Measurements from ENCODE around the gene CENPV.

CENPV gene

DNA sequence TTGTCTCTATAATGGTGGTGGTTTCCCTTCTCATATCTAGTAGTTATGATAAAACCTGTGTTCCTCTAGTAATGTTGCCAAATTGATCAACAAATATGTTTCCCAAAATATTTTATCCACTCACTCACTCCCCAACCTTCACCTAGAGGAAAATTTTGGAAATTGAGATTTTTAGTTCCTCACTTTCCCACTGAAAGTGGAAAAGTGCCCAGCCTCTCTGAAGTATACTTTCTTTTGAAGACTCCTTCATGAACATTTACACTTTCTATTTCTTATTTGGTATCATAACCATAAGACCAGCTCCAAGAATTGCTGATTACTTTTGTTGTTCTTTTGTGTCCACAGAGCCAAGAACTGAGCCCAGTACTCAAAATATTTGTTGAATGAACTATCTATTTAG lies 5.1 kb upstream of the CENPV start:
- no peak for DNase-seq

- no peak for DNase-seq
These were observed 1.3 kb upstream of the CENPV start for GRCh38 chr17:16354585-16354984.

DNA sequence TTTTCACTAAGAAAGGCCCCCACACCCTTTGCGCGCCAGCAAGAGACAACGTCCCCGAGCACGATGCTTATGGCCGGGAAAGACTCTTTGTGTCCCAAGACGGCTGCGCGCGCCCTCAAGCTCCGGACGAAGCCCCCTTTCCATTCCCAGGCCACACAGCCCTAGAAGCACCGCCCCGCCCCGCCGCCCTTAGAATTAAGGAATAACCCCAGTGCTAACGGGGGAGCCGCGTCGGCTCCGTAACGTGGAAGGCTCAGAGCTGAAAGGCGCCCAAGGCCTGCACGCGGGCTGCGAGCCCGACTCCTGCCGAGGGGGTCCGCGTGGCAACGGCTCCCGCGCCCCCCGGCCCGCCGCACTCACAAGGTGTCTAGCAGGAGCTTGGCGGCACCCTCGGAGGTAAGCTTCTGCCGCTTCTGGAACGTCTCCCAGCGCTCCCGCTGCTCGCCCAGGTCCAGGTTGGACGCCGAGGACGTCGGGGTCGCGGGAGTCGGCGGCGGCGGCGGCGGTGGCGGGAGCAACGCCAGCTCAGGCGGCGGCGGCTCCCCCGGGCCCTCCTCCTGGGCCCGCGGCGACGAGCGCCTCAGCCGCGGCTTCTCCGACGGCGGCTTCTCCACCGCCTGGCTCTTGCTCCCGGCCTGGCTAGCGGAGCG lies 477 bp downstream of the CENPV start:
- DNase-seq, result no peak

DNA sequence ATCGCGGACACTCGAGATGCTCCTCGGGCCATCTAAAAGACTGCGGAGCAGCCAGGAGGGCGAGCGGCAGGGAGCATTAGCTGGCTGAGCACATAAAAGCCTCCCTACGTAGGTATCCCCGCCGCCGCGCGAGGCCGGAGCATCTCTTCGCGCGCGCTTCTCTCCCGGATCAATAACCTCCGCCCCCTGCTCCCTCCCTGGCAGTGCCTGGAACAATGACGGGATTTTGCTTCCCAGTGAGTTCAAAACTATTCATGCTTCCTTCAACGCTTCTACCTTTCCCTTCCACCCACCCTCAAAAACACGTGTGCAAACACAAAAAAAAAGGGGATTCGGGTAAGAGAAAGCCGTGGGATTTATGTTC lies 984 bp downstream of the CENPV start:
- DNase-seq, result peak; percentile 2

GRCh38 chr17:16351831-16352230 lies 1.4 kb downstream of the CENPV start:
- DNase-seq, result no peak

- no peak for DNase-seq
These were observed 3.8 kb downstream of the CENPV start for GRCh38 chr17:16349431-16349830.

- no peak for DNase-seq
These were observed 4.7 kb downstream of the CENPV start for GRCh38 chr17:16348586-16348985.

- no peak for DNase-seq
These were observed 6.5 kb downstream of the CENPV start for GRCh38 chr17:16346721-16347271.

- DNase-seq, result no peak
These were observed 7.7 kb downstream of the CENPV start for GRCh38 chr17:16345565-16345964.

GRCh38 chr17:16343569-16343968 lies 9.7 kb downstream of the CENPV start:
- no peak for DNase-seq

- DNase-seq, result no peak
These were observed 10.3 kb downstream of the CENPV start for GRCh38 chr17:16342979-16343378.

GRCh38 chr17:16339959-16340358 lies 13.3 kb downstream of the CENPV start:
- DNase-seq, result no peak

DNA sequence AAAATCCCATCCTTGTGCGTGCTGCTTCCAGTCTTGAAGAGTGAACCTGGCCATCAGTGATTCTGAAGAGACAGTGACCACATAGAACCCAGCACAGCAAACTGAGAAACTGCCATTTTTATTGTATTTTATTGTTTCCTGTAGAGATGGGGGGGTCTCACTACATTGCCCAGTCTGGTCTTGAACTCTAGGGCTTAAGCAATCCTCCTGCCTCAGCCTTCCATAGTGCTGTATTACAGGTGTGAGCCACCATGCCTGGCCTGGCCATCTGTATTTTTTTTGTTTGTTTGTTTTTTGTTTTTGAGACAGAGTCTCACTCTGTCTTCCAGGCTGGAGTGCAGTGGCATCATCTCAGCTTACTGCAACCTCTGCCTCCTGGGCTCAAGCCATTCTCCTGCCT lies 13.9 kb downstream of the CENPV start:
- no peak for DNase-seq

DNA sequence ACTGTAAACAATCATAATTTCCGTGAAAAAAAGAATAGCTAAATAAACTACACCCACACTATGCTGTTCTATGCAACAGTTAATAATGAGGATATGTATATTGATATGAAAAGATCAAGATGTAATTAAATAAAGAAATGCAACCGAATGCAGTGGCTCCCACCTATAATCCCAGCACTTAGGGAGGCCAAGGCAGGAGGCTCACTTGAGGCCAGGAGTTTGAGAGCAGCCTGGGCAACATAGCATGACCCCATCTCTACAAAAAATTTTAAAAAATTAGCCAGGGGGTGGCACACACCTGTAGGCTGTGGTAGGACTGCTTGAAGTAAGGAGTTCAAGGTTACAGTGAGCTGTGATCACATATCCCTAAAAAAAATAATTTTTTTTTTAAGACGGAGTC lies 14.9 kb downstream of the CENPV start:
- DNase-seq, result no peak

DNA sequence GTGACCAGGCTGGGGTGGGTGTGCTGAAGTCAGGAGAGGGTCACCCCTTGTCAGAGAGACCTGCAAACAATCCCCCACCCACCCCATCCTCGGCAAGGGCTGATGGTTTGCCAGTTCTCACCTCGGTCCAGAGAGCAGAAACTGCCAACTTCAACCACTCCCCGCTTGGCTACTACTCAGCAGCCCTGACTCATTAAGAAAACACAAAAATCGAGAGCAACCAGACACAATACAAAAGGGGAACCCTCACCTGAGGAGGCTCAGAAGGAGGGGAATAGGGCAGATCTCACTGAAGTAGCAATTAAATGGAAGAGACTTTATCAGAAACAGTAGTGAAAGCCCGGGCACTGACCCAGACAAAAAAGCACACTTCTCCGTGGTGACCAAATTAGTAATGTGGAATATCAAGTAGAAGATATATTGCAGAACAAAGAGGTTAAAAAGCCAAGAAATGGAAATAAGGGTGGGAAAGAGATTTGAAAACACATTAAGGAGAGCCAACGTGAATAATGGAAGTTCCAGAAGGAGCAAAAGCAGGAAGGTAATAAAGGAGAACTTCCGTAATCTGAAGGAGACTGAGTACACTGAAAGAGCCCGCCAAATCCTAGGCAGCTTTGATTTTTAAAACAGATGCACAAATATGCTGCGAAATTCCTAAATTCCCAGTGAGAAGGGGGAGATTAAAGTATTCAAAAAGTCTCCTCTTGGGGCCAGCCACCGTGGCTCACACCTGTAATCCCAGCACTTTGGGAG lies 23.6 kb downstream of the CENPV start:
- DNase-seq, result no peak

GRCh38 chr17:16328997-16329396 lies 24.3 kb downstream of the CENPV start:
- no peak for DNase-seq

DNA sequence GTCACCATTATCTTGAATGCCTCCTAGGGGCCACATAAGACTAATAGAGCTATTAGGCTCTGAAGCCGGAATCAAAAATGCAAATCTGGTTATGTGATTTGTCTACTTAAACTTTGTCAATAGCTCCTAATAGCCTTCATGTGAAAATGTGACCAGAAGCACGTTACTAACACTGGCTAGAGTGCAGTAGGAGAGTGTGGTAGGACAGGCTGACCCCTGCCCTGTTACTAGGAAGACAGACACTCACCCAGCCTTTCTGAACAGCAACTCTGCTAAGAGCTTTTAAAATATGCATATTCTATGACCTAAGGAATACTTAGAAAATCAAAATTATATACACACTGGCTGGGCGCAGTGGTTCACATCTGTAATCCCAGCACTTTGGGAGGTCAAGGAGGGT lies 26.3 kb downstream of the CENPV start:
- no peak for DNase-seq

DNA sequence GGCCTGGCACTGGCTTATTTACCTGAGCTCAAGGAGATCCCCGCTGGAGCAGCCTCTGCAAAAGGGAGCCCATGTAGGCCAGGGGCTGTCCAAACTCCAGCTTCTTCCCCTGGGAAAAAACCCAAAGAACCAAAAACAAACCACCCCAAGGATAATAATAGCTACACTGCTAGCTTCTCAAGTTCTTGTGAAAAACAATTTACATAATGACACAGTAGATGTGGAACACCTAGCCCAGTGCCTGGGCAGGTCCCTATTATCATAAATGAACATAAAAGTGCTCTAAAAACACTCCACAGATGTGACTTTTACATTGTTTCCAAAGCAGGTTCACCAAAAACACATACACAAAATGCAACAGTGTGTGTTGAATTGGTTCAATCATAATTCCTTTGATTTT lies 27.3 kb downstream of the CENPV start:
- DNase-seq, result no peak

- DNase-seq, result no peak
These were observed 30.6 kb downstream of the CENPV start for GRCh38 chr17:16322636-16323035.

DNA sequence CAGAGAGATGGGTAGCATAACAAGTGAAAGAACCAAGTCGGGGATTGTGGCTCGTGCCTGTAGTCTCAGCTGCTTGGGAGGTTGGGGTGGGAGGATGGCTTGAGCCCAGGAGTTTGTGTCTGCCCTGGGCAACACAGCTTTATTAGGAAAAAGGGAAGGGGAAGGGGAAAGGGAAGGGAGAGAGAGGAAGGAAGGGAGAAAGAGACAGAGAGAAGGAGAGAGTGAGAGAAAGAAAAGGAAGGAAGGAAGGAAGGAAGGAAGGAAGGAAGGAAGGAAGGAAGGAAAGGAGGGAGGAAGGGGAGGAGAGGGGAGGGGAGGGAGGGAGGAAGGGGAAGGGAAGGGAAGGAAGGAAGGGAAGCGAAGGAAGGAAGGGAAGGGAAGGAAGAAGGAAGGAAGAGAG lies 33.3 kb downstream of the CENPV start:
- DNase-seq, result no peak

- no peak for DNase-seq
These were observed 38.4 kb downstream of the CENPV start for GRCh38 chr17:16314859-16315258.

GRCh38 chr17:16314189-16314588 lies 39.1 kb downstream of the CENPV start:
- no peak for DNase-seq

DNA sequence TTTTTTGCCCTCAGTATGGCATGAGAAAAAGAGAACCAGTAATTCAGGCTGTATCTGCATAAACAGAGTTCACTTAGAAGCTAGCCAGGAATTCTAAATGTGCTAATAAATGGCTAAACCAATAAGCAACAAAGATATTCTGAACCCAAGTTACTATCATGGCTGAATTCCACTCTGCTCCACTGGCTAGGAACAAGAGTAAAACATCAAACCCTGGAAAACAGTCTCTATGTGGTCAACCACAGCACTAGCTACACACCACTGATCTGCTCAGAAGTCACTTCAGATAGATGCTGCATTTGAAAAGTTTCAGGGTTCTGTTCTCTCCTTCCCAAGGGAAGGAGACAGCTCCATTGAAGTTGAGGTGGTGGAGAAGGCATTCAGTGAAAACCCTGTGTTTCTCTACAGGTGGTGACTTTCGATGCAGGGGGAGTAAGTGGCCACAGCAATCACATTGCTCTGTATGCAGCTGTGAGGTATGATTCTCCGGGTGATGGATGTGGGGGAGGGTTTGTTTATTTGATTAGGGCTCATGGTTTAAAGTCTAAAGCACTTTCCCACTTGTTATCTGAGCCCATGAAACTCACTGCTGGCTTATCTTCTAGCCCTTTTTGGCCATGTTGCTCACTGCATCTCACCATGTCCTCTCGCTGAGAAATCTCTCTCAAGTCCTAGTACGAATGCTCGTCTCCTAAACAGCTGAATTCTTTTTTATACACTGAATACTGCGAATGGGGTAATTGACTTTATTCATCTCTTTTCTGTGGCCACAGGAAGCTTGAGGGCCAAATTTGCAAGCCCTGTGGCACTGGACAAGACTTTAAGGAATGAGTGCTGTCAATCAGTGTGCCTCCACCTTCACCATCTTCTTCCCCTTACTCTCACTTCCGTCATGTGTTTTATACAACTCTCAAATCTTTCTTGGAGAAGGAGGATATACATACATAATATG lies 39.9 kb downstream of the CENPV start:
- DNase-seq, result no peak
